HCT116 (cell line): ENCODE results near the gene CDH4. TPM values are rescaled to one million over a fixed set of nuclear protein-coding genes. Genes with fewer than 3 reads are reported as not detected.

Source experiments
- ATAC-seq: fragments of 200-7000 bp; cut with Tn5 transposase; 2 replicates; pipeline ENCODE4 v1.9.1; 2020; ENCODE audit warnings: mild to moderate bottlenecking, moderate library complexity
- BruUV-seq: library from RNA; stranded (reverse); fragments of 400-500 nt; replicated peaks from 2 replicates; lab custom pipeline; 2021; lab: Mats Ljungman, UMichigan
- CTCF ChIA-PET: fragments of 300-600 bp; sonication (Branson Sonifier 250); formaldehyde crosslinking; loops from one replicate; lab custom pipeline; 2021; ENCODE audit warnings: antibody characterized with exemption; lab: Charles Lee
- POLR2A ChIA-PET: fragments of 300-600, 350-600 bp; sonication (Branson Sonifier 250); formaldehyde crosslinking; loops from one replicate; lab custom pipeline; 2021; ENCODE audit warnings: antibody characterized with exemption; lab: Charles Lee
- RAD21 ChIA-PET, 2 experiments: fragments of 300-600 bp; sonication (Branson Sonifier 250); formaldehyde crosslinking; loops; one replicate each; lab custom pipeline; 2023; ENCODE audit warnings: low total read pairs in 2 of 2; ENCODE audit not compliant: uncharacterized antibody in 2 of 2, unreplicated experiment in 2 of 2, low non-redundant PET in 1 of 2; lab: Charles Lee
- DNase-seq: peaks from one replicate; pipeline ENCODE4 v3.0.0-alpha.2; 2010; ENCODE audit warnings: low read depth, low spot score
- H2AFZ ChIP-seq: fragments of 200-600 bp; shearing (Covaris generic), sonication (generic); 2 replicates; pipeline ENCODE4 v1.6.1; 2017; ENCODE audit warnings: low read depth, mixed run types, mixed read lengths, antibody characterized with exemption, low read length; ENCODE audit not compliant: poor library complexity, severe bottlenecking
- H3K27ac ChIP-seq: 2 replicates; pipeline ENCODE4 v1.5.1; 2012; ENCODE audit warnings: low read depth, low read length
- H3K27me3 ChIP-seq: fragments of 200-600 bp; sonication (generic); 2 replicates; pipeline ENCODE4 v1.6.1; 2016; ENCODE audit warnings: mixed run types, low read length, mixed read lengths; ENCODE audit not compliant: insufficient read depth
- H3K36me3 ChIP-seq, 2 experiments: fragments of 200-500 bp in 1 of 2; fragments of 200-600 bp in 1 of 2; sonication (Bioruptor generic) in 1 of 2; sonication (generic) in 1 of 2; 2 replicates each; pipeline versions ENCODE4 v1.5.1 to v1.6.1; 2014 to 2016; ENCODE audit warnings: low read length in 2 of 2, inconsistent platforms in 1 of 2, mixed read lengths in 1 of 2, mixed run types in 1 of 2; ENCODE audit not compliant: insufficient read depth in 2 of 2, control insufficient read depth in 1 of 2
- H3K4me1 ChIP-seq, 2 experiments: fragments of 200-600 bp in 1 of 2; sonication (generic) in 1 of 2; 2 replicates each; pipeline versions ENCODE4 v1.5.1 to v1.6.1; 2012 to 2017; ENCODE audit warnings: low read length in 2 of 2, inconsistent platforms in 1 of 2, mild to moderate bottlenecking in 1 of 2, mixed read lengths in 1 of 2, mixed run types in 1 of 2, moderate library complexity in 1 of 2; ENCODE audit not compliant: insufficient read depth in 2 of 2, control insufficient read depth in 1 of 2
- H3K4me2 ChIP-seq: fragments of 200-600 bp; sonication (generic); 2 replicates; pipeline ENCODE4 v1.6.1; 2017; ENCODE audit warnings: mixed run types, low read length, mixed read lengths
- H3K4me3 ChIP-seq, 2 experiments: fragments of 200-600 bp in 1 of 2; sonication (generic) in 1 of 2; replicated peaks in 1 of 2; 2 replicates each; pipeline ENCODE4 v1.5.1; 2011 to 2016; ENCODE audit warnings: low read length in 2 of 2, control low read depth in 1 of 2, low read depth in 1 of 2, mild to moderate bottlenecking in 1 of 2, mixed read lengths in 1 of 2, mixed run types in 1 of 2
- H3K79me2 ChIP-seq: fragments of 200-600 bp; sonication (generic); 2 replicates; pipeline ENCODE4 v1.6.1; 2017; ENCODE audit warnings: mild to moderate bottlenecking, mixed run types, low read length, moderate library complexity, mixed read lengths; ENCODE audit not compliant: insufficient read depth
- H3K9ac ChIP-seq: fragments of 200-600 bp; sonication (generic); 2 replicates; pipeline ENCODE4 v1.6.1; 2016; ENCODE audit warnings: low read length, mixed read lengths
- H3K9me2 ChIP-seq: fragments of 200-600 bp; sonication (generic), shearing (Covaris generic); 2 replicates; pipeline ENCODE4 v1.6.1; 2017; ENCODE audit warnings: mixed run types, mild to moderate bottlenecking, moderate library complexity; ENCODE audit not compliant: insufficient read depth
- H3K9me3 ChIP-seq, 2 experiments: fragments of 200-500 bp in 1 of 2; fragments of 200-600 bp in 1 of 2; sonication (Bioruptor generic) in 1 of 2; sonication (generic) in 1 of 2; 2 replicates each; pipeline ENCODE4 v1.6.1; 2014 to 2017; ENCODE audit warnings: low read length in 2 of 2, mixed read lengths in 2 of 2, inconsistent platforms in 1 of 2, low read depth in 1 of 2, mild to moderate bottlenecking in 1 of 2, mixed run types in 1 of 2, moderate library complexity in 1 of 2; ENCODE audit not compliant: control insufficient read depth in 1 of 2, insufficient read depth in 1 of 2
- H4K20me1 ChIP-seq: fragments of 200-600 bp; sonication (generic), shearing (Covaris generic); 2 replicates; pipeline ENCODE4 v1.6.1; 2017; ENCODE audit warnings: mixed run types, mild to moderate bottlenecking, moderate library complexity; ENCODE audit not compliant: insufficient read depth
- ATF3 ChIP-seq: IDR thresholded peaks from 2 replicates; pipeline ENCODE4 v1.6.1; 2012
- CBX3 ChIP-seq: IDR thresholded peaks from 2 replicates; pipeline ENCODE4 v1.6.1; 2012; ENCODE audit warnings: low read depth
- CEBPB ChIP-seq: IDR thresholded peaks from 2 replicates; pipeline ENCODE4 v1.6.1; 2012; ENCODE audit warnings: low read depth
- ELF1 ChIP-seq: IDR thresholded peaks from 2 replicates; pipeline ENCODE4 v1.6.1; 2012; ENCODE audit warnings: low read depth, borderline replicate concordance
- JUND ChIP-seq: IDR thresholded peaks from 2 replicates; pipeline ENCODE4 v1.6.1; 2012
- POLR2A ChIP-seq: IDR thresholded peaks from 2 replicates; pipeline ENCODE4 v1.7.0; 2011; ENCODE audit warnings: borderline replicate concordance; ENCODE audit not compliant: insufficient read depth, insufficient read length; ENCODE audit errors: extremely low read depth
- RAD21 ChIP-seq: IDR thresholded peaks from 2 replicates; pipeline ENCODE4 v1.6.1; 2012; ENCODE audit warnings: low read depth, mild to moderate bottlenecking
- YY1 ChIP-seq: IDR thresholded peaks from 2 replicates; pipeline ENCODE4 v1.6.1; 2011; ENCODE audit warnings: low read length, low read depth, moderate library complexity, mild to moderate bottlenecking; ENCODE audit not compliant: insufficient replicate concordance; ENCODE audit errors: extremely low read depth
- ZBTB33 ChIP-seq: IDR thresholded peaks from 2 replicates; pipeline ENCODE4 v1.6.1; 2011; ENCODE audit warnings: mild to moderate bottlenecking, low read length, moderate library complexity; ENCODE audit not compliant: insufficient replicate concordance; ENCODE audit errors: extremely low read depth
- ZFX ChIP-seq: fragments of 450-650 bp; IDR thresholded peaks from 2 replicates; pipeline ENCODE4 v1.6.1; 2017
- ZNF274 ChIP-seq: fragments of 200-500 bp; sonication (Bioruptor generic); IDR thresholded peaks from 2 replicates; pipeline ENCODE4 v1.6.1; 2014; ENCODE audit warnings: mild to moderate bottlenecking, low read depth, low read length, inconsistent platforms
- intact Hi-C: fragments of 100-400 bp; cut with micrococcal nuclease; formaldehyde crosslinking; loops from 2 replicates; pipeline ENCODE4 v1.10.0; 2022
- total RNA-seq: library from RNA; stranded (reverse); gene quantifications from one replicate; pipeline ENCODE4 v1.2.1, GENCODE V29; 2021; ENCODE audit not compliant: unreplicated experiment
- TF ChIP-seq, protein P1 (sequence below): IDR thresholded peaks from 2 replicates; pipeline ENCODE4 v1.6.1; 2012; ENCODE audit warnings: low read depth
- TF ChIP-seq, protein P2 (sequence below): IDR thresholded peaks from 2 replicates; pipeline ENCODE4 v1.6.1; 2012

The CDH4 gene
- total RNA-seq, 1 experiment from 2014 or later = not detected

GRCh38 chr20:61736751-61737310 lies 484.8 kb downstream of the CDH4 start:
- TF ChIP-seq ELF1 = no peak

DNA sequence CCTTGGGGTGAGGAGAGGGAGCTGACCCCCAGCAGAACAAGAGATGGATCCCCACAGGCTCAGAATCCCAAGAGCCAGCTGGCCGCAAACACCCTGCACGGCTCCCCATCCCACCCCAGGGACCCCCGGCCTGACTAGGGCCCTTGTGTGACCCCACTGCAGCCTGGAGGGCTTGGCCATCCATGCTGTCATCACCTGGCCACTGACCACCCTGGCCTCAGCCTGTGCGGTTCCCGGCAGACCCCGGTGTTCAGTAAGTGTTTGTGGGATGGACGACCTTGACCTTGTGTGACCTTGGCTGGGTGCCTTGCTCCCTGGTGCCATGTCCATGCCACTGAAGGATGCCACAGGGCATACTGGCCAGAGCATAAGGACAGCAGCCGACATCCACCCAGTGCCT lies 485.3 kb downstream of the CDH4 start:
- ChIA-PET POLR2A (no interaction called here), CTCF (no interaction called here), RAD21 (no interaction called here)
- Histone ChIP-seq H3K9me3 (no peaks in the 10 kb centered on the region), H2AFZ (no peak overlapping the region), H3K27ac (no peak overlapping the region), H3K4me3 (no peak overlapping the region), H3K9ac (no peak overlapping the region), H3K4me1 (no peaks in the 10 kb centered on the region), H3K36me3 (no peaks in the 10 kb centered on the region), H3K27me3 (peaks cover 35% of the 10 kb centered on the region), H3K79me2 (no peaks in the 10 kb centered on the region), H4K20me1 (no peaks in the 10 kb centered on the region), H3K4me2 (no peak overlapping the region), H3K9me2 (no peaks in the 10 kb centered on the region)
- no TSS peak for BruUV-seq
- no peak for ATAC-seq
- intact Hi-C loops = no loop called here
- no peak for DNase-seq
- TF ChIP-seq CEBPB = no peak
- TF ChIP-seq, protein P1, sequence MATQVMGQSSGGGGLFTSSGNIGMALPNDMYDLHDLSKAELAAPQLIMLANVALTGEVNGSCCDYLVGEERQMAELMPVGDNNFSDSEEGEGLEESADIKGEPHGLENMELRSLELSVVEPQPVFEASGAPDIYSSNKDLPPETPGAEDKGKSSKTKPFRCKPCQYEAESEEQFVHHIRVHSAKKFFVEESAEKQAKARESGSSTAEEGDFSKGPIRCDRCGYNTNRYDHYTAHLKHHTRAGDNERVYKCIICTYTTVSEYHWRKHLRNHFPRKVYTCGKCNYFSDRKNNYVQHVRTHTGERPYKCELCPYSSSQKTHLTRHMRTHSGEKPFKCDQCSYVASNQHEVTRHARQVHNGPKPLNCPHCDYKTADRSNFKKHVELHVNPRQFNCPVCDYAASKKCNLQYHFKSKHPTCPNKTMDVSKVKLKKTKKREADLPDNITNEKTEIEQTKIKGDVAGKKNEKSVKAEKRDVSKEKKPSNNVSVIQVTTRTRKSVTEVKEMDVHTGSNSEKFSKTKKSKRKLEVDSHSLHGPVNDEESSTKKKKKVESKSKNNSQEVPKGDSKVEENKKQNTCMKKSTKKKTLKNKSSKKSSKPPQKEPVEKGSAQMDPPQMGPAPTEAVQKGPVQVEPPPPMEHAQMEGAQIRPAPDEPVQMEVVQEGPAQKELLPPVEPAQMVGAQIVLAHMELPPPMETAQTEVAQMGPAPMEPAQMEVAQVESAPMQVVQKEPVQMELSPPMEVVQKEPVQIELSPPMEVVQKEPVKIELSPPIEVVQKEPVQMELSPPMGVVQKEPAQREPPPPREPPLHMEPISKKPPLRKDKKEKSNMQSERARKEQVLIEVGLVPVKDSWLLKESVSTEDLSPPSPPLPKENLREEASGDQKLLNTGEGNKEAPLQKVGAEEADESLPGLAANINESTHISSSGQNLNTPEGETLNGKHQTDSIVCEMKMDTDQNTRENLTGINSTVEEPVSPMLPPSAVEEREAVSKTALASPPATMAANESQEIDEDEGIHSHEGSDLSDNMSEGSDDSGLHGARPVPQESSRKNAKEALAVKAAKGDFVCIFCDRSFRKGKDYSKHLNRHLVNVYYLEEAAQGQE = no peak
- no peak for TF ChIP-seq ZNF274
- TF ChIP-seq ZBTB33 = no peak
- no peak for TF ChIP-seq ATF3
- TF ChIP-seq YY1 = no peak
- TF ChIP-seq ZFX = no peak
- no peak for TF ChIP-seq ELF1
- no peak for TF ChIP-seq RAD21
- TF ChIP-seq POLR2A = no peak
- TF ChIP-seq, protein P2, sequence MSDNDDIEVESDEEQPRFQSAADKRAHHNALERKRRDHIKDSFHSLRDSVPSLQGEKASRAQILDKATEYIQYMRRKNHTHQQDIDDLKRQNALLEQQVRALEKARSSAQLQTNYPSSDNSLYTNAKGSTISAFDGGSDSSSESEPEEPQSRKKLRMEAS = no peak
- TF ChIP-seq CBX3 = no peak
- no peak for TF ChIP-seq JUND

More at GRCh38 chr20:61736751-61737310, 484.8 kb downstream of the CDH4 start:
- Histone ChIP-seq H3K4me2 (no peak overlapping the region), H3K27me3 (peaks cover 35% of the 10 kb centered on the region), H3K9me3 (no peaks in the 10 kb centered on the region), H3K79me2 (no peaks in the 10 kb centered on the region), H3K4me3 (no peak overlapping the region), H2AFZ (no peak overlapping the region), H3K9me2 (no peaks in the 10 kb centered on the region), H3K27ac (no peak overlapping the region), H3K4me1 (no peaks in the 10 kb centered on the region), H3K9ac (no peak overlapping the region), H3K36me3 (no peaks in the 10 kb centered on the region), H4K20me1 (no peaks in the 10 kb centered on the region)
- DNase-seq (no peak), ATAC-seq (no peak)
- ChIA-PET CTCF (no interaction called here), RAD21 (no interaction called here), POLR2A (no interaction called here)
- intact Hi-C loops = no loop called here
- no TSS peak for BruUV-seq
